GM12878 (cell line): Measurements from ENCODE around the gene SNX10.

Experiments used
- GABPA ChIP-seq: IDR thresholded peaks from 2 replicates; pipeline ENCODE4 v1.6.1; 2014; ENCODE audit warnings: antibody characterized with exemption, low read depth, mild to moderate bottlenecking, inconsistent platforms
- POLR2AphosphoS5 ChIP-seq: IDR thresholded peaks from 2 replicates; pipeline ENCODE4 v1.6.1; 2011; ENCODE audit warnings: mild to moderate bottlenecking, low read length, inconsistent platforms

- TF ChIP-seq GABPA (no peak), POLR2AphosphoS5 (no peak)
Observed at GRCh38 chr7:26293569-26294308, 2.1 kb downstream of the SNX10 start.
